Measurements from ENCODE around the gene ZNF775.

The ZNF775 gene

GRCh38 chr7:150406567-150407421 lies 27.7 kb downstream of the ZNF775 start:
- DNase-seq (ENCODE audit: low spot score) = peak; percentile 57
- in situ Hi-C loops (cut with MboI; ENCODE audit: low sequenced_read_pairs, unreplicated experiment) = no loop called here
- TF ChIP-seq CTCF (IDR thresholded peaks at IDR 0.05; ENCODE audit: borderline replicate concordance, control extremely low read depth, extremely low read depth, insufficient read depth, missing control alignments) = no peak

- in situ Hi-C loops (cut with MboI; ENCODE audit: low sequenced_read_pairs, unreplicated experiment) = no loop called here
- DNase-seq (ENCODE audit: low spot score) = no peak
- no peak for TF ChIP-seq CTCF (IDR thresholded peaks at IDR 0.05; ENCODE audit: borderline replicate concordance, control extremely low read depth, extremely low read depth, insufficient read depth, missing control alignments)
Measured at GRCh38 chr7:150407588-150408392, 28.7 kb downstream of the ZNF775 start.

GRCh38 chr7:150408393-150409299 lies 29.5 kb downstream of the ZNF775 start:
- DNase-seq (ENCODE audit: low spot score) = peak; percentile 68
- in situ Hi-C loops (cut with MboI; ENCODE audit: low sequenced_read_pairs, unreplicated experiment) = no loop called here
- no peak for TF ChIP-seq CTCF (IDR thresholded peaks at IDR 0.05; ENCODE audit: borderline replicate concordance, control extremely low read depth, extremely low read depth, insufficient read depth, missing control alignments)

GRCh38 chr7:150409300-150410030 lies 30.3 kb downstream of the ZNF775 start:
- DNase-seq (ENCODE audit: low spot score) = no peak
- in situ Hi-C loops (cut with MboI; ENCODE audit: low sequenced_read_pairs, unreplicated experiment) = no loop called here
- no peak for TF ChIP-seq CTCF (IDR thresholded peaks at IDR 0.05; ENCODE audit: borderline replicate concordance, control extremely low read depth, extremely low read depth, insufficient read depth, missing control alignments)

- in situ Hi-C loops (cut with MboI; ENCODE audit: low sequenced_read_pairs, unreplicated experiment) = no loop called here
- no peak for DNase-seq (ENCODE audit: low spot score)
- no peak for TF ChIP-seq CTCF (IDR thresholded peaks at IDR 0.05; ENCODE audit: borderline replicate concordance, control extremely low read depth, extremely low read depth, insufficient read depth, missing control alignments)
Measured at GRCh38 chr7:150410131-150410530, 31.0 kb downstream of the ZNF775 start.

Measured in GM13976 (cell line).